ENCODE measurements around the gene C11orf71.

DNA sequence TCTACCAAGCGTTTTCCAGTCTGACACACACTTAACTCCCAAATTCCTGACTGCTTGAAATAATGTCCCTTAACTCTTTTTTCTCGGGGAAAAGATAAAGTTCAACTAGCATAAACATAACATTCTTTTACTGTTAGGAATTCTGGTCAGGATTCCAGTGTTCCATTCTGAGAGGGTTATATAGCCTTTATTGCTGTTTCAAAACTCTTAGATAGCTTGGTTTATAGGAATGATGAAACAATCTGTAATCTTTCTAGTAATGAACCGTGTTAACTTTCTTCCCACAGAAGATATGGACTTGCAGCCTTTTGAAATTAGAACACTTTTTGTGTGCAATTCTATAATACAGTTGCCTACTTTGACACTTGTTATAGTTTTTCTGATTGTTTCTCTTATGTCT lies 47.6 kb upstream of the C11orf71 start:
- TF ChIP-seq, protein P1, sequence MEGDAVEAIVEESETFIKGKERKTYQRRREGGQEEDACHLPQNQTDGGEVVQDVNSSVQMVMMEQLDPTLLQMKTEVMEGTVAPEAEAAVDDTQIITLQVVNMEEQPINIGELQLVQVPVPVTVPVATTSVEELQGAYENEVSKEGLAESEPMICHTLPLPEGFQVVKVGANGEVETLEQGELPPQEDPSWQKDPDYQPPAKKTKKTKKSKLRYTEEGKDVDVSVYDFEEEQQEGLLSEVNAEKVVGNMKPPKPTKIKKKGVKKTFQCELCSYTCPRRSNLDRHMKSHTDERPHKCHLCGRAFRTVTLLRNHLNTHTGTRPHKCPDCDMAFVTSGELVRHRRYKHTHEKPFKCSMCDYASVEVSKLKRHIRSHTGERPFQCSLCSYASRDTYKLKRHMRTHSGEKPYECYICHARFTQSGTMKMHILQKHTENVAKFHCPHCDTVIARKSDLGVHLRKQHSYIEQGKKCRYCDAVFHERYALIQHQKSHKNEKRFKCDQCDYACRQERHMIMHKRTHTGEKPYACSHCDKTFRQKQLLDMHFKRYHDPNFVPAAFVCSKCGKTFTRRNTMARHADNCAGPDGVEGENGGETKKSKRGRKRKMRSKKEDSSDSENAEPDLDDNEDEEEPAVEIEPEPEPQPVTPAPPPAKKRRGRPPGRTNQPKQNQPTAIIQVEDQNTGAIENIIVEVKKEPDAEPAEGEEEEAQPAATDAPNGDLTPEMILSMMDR (IDR thresholded peaks at IDR 0.05), result no peak
- no peak for TF ChIP-seq POLR2A (IDR thresholded peaks at IDR 0.05)
